ENCODE data around the gene ABI3.

- no peak for TF ChIP-seq TOE1 (IDR thresholded peaks at IDR 0.05; ENCODE audit: borderline replicate concordance)
- TF ChIP-seq TOE1 (CRISPR knock-in tag; IDR thresholded peaks at IDR 0.05; ENCODE audit: borderline replicate concordance, low read depth) = no peak
- no peak for TF ChIP-seq SREBF2 (CRISPR knock-in tag; IDR thresholded peaks at IDR 0.05)
- TF ChIP-seq EZH2 (IDR thresholded peaks at IDR 0.05; ENCODE audit: borderline replicate concordance, low read depth, low read length) = no peak
- TF ChIP-seq TAF1 (IDR thresholded peaks at IDR 0.05; ENCODE audit: control insufficient read depth, extremely low read depth, insufficient read depth, low read length, severe bottlenecking) = no peak
- no peak for TF ChIP-seq MXI1 (IDR thresholded peaks at IDR 0.05; ENCODE audit: low read depth, low read length)
- TF ChIP-seq KDM4B (IDR thresholded peaks at IDR 0.05; ENCODE audit: borderline replicate concordance in 2 of 2, low read depth in 1 of 2) = no peak
Measured at GRCh38 chr17:49229076-49229804, 18.7 kb downstream of the ABI3 start.

Data from K562 (cell line).